Left lung (tissue), 14 donors: ENCODE measurements around the gene ANKRD65. TPM values are rescaled to one million over a fixed set of nuclear protein-coding genes. Genes with fewer than 3 reads are reported as not detected.
"Not testable (repeated sequence)": the region's sequence is repeated elsewhere in the genome, so short reads cannot be mapped to it uniquely, and the experiment has no call there.

ENCODE experiments used
- ATAC-seq: fragments of 200-7000 bp; cut with Tn5 transposase; one replicate; pipeline ENCODE4 v1.9.1; 2020; ENCODE audit warnings: moderate library complexity
- DNase-seq, 4 donors: peaks; one replicate each; pipeline ENCODE4 v3.0.0-alpha.2; 2013 to 2020
- H3K27ac ChIP-seq, 2 donors: fragments of 200-600 bp; sonication (generic) in 1 of 2; one replicate each; pipeline versions ENCODE4 v1.5.0 to v1.8.0; 2020 to 2021
- H3K27me3 ChIP-seq, 2 donors: fragments of 200-600 bp; sonication (generic) in 1 of 2; one replicate each; pipeline versions ENCODE4 v1.5.0 to v1.8.0; 2020 to 2021
- H3K36me3 ChIP-seq, 2 donors: fragments of 200-600 bp; sonication (generic) in 1 of 2; one replicate each; pipeline versions ENCODE4 v1.5.0 to v1.8.0; 2020 to 2021
- H3K4me1 ChIP-seq, 2 donors: fragments of 200-600 bp; one replicate each; pipeline ENCODE4 v1.8.0; 2021
- H3K4me3 ChIP-seq, 2 donors: fragments of 200-600 bp; sonication (generic) in 1 of 2; one replicate each; pipeline versions ENCODE4 v1.5.0 to v1.8.0; 2020 to 2021; ENCODE audit warnings: mild to moderate bottlenecking in 1 of 2
- H3K9me3 ChIP-seq, 2 donors: fragments of 200-600 bp; sonication (generic) in 1 of 2; one replicate each; pipeline versions ENCODE4 v1.5.0 to v1.8.0; 2020 to 2021
- CTCF ChIP-seq, 2 donors: fragments of 200-600 bp; sonication (generic) in 1 of 2; IDR thresholded peaks; one replicate each; pipeline versions ENCODE4 v1.5.0 to v1.8.0; 2021; ENCODE audit warnings: antibody characterized with exemption in 2 of 2
- intact Hi-C, 2 donors: fragments of 100-400 bp; cut with DNase I; formaldehyde crosslinking; loops; one replicate each; pipeline versions ENCODE4 v1.11.2 to v1.14.2; 2022
- long read RNA-seq, 12 donors: library from polyadenylated mRNA in 2 of 12; unstranded in 2 of 12; transcript quantifications; one replicate each; pipeline ENCODE4 v2.0.0 and lab custom pipeline, GENCODE V29; 2019 to 2026
- polyA plus RNA-seq, 6 donors: library from polyadenylated mRNA; unstranded; fragments of 120-200 nt; gene quantifications; one replicate each; pipeline ENCODE4 v1.2.1, GENCODE V29; 2013; ENCODE audit not compliant: insufficient read length in 6 of 6
- total RNA-seq, 2 donors: library from RNA; stranded (reverse); fragmentation: NEBNext Ultra II Directional; extraction: Animal tissue kit (Norgen Biotek cat#: 25700); gene quantifications; one replicate each; pipeline ENCODE4 v1.2.1, GENCODE V29; 2021
- donor health status: DM: no; HTN: yes; CAD: no.
- donor health status: DM: no; HTN: no; CAD: no.

Gene ANKRD65
- total RNA-seq = 10 to 100 TPM; 18.4 to 35.2 TPM
- polyA plus RNA-seq = 10 to 100 TPM; 25.7 to 41.6 (median 31.7) TPM
- long read RNA-seq, donor 1, transcript ANKRD65-201 (3 exons, 1,976 nt) = major isoform, 10 of 30 reads
- long read RNA-seq, donor 1, transcript ANKRD65-204 (3 exons, 1,632 nt) = minor isoform, 6 of 30 reads
- long read RNA-seq, donor 1, partial matches to known transcripts = 0 of 30 reads
- long read RNA-seq, donor 1, other reads (novel, unspliced or antisense) = 6 of 30 reads
- long read RNA-seq, donor 2, partial matches to known transcripts = 7 of 11 reads
- long read RNA-seq, donor 2, other reads (novel, unspliced or antisense) = 0 of 11 reads
- long read RNA-seq, donor 3, partial matches to known transcripts = 0 of 6 reads
- long read RNA-seq, donor 3, other reads (novel, unspliced or antisense) = 0 of 6 reads
- long read RNA-seq, donor 4, transcript ANKRD65-201 (3 exons, 1,976 nt) = minor isoform, 16 of 58 reads
- long read RNA-seq, donor 4, transcript ANKRD65-204 (3 exons, 1,632 nt) = minor isoform, 5 of 58 reads
- long read RNA-seq, donor 4, transcript ANKRD65-202 (2 exons, 876 nt) = major isoform, 17 of 58 reads
- long read RNA-seq, donor 4, partial matches to known transcripts = 5 of 58 reads
- long read RNA-seq, donor 4, other reads (novel, unspliced or antisense) = 15 of 58 reads
- long read RNA-seq, donor 5, transcript ANKRD65-201 (3 exons, 1,976 nt) = major isoform, 5 of 21 reads
- long read RNA-seq, donor 5, partial matches to known transcripts = 9 of 21 reads
- long read RNA-seq, donor 5, other reads (novel, unspliced or antisense) = 0 of 21 reads
- long read RNA-seq, donor 6, partial matches to known transcripts = 7 of 16 reads
- long read RNA-seq, donor 6, other reads (novel, unspliced or antisense) = 0 of 16 reads
- long read RNA-seq, donor 7, transcript ANKRD65-202 (2 exons, 876 nt) = major isoform, 5 of 6 reads
- long read RNA-seq, donor 7, partial matches to known transcripts = 0 of 6 reads
- long read RNA-seq, donor 7, other reads (novel, unspliced or antisense) = 0 of 6 reads
- long read RNA-seq, donor 8, transcript ANKRD65-201 (3 exons, 1,976 nt) = major isoform, 7 of 19 reads
- long read RNA-seq, donor 8, partial matches to known transcripts = 6 of 19 reads
- long read RNA-seq, donor 8, other reads (novel, unspliced or antisense) = 0 of 19 reads
- long read RNA-seq, donor 9 = 0 reads
- long read RNA-seq, donor 10, transcript ANKRD65-201 (3 exons, 1,976 nt) = major isoform, 7 of 21 reads
- long read RNA-seq, donor 10, partial matches to known transcripts = 7 of 21 reads
- long read RNA-seq, donor 10, other reads (novel, unspliced or antisense) = 3 of 21 reads
- long read RNA-seq, donor 11, partial matches to known transcripts = 10 of 11 reads
- long read RNA-seq, donor 11, other reads (novel, unspliced or antisense) = 0 of 11 reads
- long read RNA-seq, donor 12, transcript ANKRD65-202 (2 exons, 876 nt) = minor isoform, 5 of 29 reads
- long read RNA-seq, donor 12, transcript ANKRD65-201 (3 exons, 1,976 nt) = major isoform, 6 of 29 reads
- long read RNA-seq, donor 12, partial matches to known transcripts = 7 of 29 reads
- long read RNA-seq, donor 12, other reads (novel, unspliced or antisense) = 6 of 29 reads

GRCh38 chr1:1421147-1421906 is at the start of gene ANKRD65:
ANKRD65 (minus strand) TSS chr1:1421276; CDS start chr1:1421005, 271 bp downstream.
- peak; percentile 93 for ATAC-seq

GRCh38 chr1:1468196-1468985 is 47.3 kb upstream of the ANKRD65 start:
- DNase-seq, H3K36me3 ChIP-seq, H3K27ac ChIP-seq, intact Hi-C loops, H3K9me3 ChIP-seq, ATAC-seq, H3K27me3 ChIP-seq, H3K4me3 ChIP-seq: not testable (repeated sequence)
- H3K4me1 ChIP-seq = peaks cover 9 to 20% of the 10 kb centered on the region in 2 donors

More at GRCh38 chr1:1421147-1421906, at the start of gene ANKRD65:
- Histone ChIP-seq H3K4me3 (peak within 1 kb of the TSS; percentile 27 to 41), H3K27ac (peak within 1 kb of the TSS; percentile 69 to 77), H3K9me3 (no peaks in the 10 kb centered on the region), H3K27me3 (peaks cover 0 to 33% of the 10 kb centered on the region in 2 donors), H3K36me3 (no peaks in the 10 kb centered on the region), H3K4me1 (peaks cover 0 to 18% of the 10 kb centered on the region in 2 donors)
- no peak for TF ChIP-seq CTCF (IDR thresholded peaks at IDR 0.05)
- intact Hi-C loops = no loop called here
- DNase-seq = peak in 2 of 4 donors; percentile 77 to 84

GRCh38 chr1:1463312-1463711 is 42.2 kb upstream of the ANKRD65 start:
- no peaks in the 10 kb centered on the region for H3K9me3 ChIP-seq
- ATAC-seq = no peak
- peaks cover 0 to 5% of the 10 kb centered on the region in 2 donors for H3K4me1 ChIP-seq
- DNase-seq = no peak
- H3K27me3 ChIP-seq = peaks cover 0 to 11% of the 10 kb centered on the region in 2 donors
- no peak overlapping the region for H3K27ac ChIP-seq
- H3K4me3 ChIP-seq = peak overlapping the region in 1 of 2 donors; percentile 32
- H3K36me3 ChIP-seq = no peaks in the 10 kb centered on the region
- intact Hi-C loops = no loop called here
- no peak for TF ChIP-seq CTCF (IDR thresholded peaks at IDR 0.05)

GRCh38 chr1:1462318-1462966 is 41.4 kb upstream of the ANKRD65 start:
- ATAC-seq = peak; percentile 96
- H3K36me3 ChIP-seq = no peaks in the 10 kb centered on the region
- no peak for TF ChIP-seq CTCF (IDR thresholded peaks at IDR 0.05)
- H3K4me1 ChIP-seq = peaks cover 0 to 5% of the 10 kb centered on the region in 2 donors
- peak overlapping the region; percentile 26 to 55 for H3K27ac ChIP-seq
- intact Hi-C loops = no loop called here
- no peaks in the 10 kb centered on the region for H3K9me3 ChIP-seq
- peaks cover 0 to 11% of the 10 kb centered on the region in 2 donors for H3K27me3 ChIP-seq
- DNase-seq = peak in 3 of 4 donors; percentile 64 to 87 (median 74)
- H3K4me3 ChIP-seq = peak overlapping the region in 1 of 2 donors; percentile 32
